SK-N-SH treated with all-trans-retinoic acid at 6 μM for 48 hours (cell line): ENCODE data around the gene PRAF2.

Experiments used
- BACH2 ChIP-seq: fragments of 250-450 bp; sonication (Bioruptor Pico); IDR thresholded peaks from 2 replicates; pipeline ENCODE4 v1.9.0; 2021; ENCODE audit warnings: mild to moderate bottlenecking, borderline replicate concordance
- ISL1 ChIP-seq: fragments of 250-450 bp; sonication (Bioruptor Pico); IDR thresholded peaks from 2 replicates; pipeline ENCODE4 v2.1.2; 2022; ENCODE audit warnings: mild to moderate bottlenecking, moderate library complexity
- PATZ1 ChIP-seq: fragments of 250-450 bp; sonication (Bioruptor Pico); IDR thresholded peaks from 2 replicates; pipeline ENCODE4 v1.8.0; 2020; ENCODE audit warnings: mild to moderate bottlenecking, moderate library complexity, borderline replicate concordance
- TCF4 ChIP-seq: fragments of 250-450 bp; sonication (Bioruptor Pico); IDR thresholded peaks from 2 replicates; pipeline ENCODE4 v1.8.0; 2021; ENCODE audit warnings: mild to moderate bottlenecking, moderate library complexity, borderline replicate concordance
- TSHZ2 ChIP-seq: fragments of 250-450 bp; sonication (Bioruptor Pico); IDR thresholded peaks from 2 replicates; pipeline ENCODE4 v1.5.0; 2020; ENCODE audit warnings: mild to moderate bottlenecking, moderate library complexity
- ZC3H10 ChIP-seq: fragments of 250-450 bp; sonication (Bioruptor Pico); IDR thresholded peaks from 2 replicates; pipeline ENCODE4 v1.5.1; 2021; ENCODE audit warnings: mild to moderate bottlenecking, moderate library complexity
- ZNF565 ChIP-seq: fragments of 450-650 bp; formaldehyde crosslinking; conservative IDR thresholded peaks from 2 replicates; pipeline ENCODE4 v1.5.0; 2020; ENCODE audit warnings: low read depth, mild to moderate bottlenecking, moderate library complexity
- ZNF70 ChIP-seq: fragments of 450-650 bp; formaldehyde crosslinking; IDR thresholded peaks from 2 replicates; pipeline ENCODE4 v1.5.0; 2020; ENCODE audit warnings: mild to moderate bottlenecking, moderate library complexity

DNA sequence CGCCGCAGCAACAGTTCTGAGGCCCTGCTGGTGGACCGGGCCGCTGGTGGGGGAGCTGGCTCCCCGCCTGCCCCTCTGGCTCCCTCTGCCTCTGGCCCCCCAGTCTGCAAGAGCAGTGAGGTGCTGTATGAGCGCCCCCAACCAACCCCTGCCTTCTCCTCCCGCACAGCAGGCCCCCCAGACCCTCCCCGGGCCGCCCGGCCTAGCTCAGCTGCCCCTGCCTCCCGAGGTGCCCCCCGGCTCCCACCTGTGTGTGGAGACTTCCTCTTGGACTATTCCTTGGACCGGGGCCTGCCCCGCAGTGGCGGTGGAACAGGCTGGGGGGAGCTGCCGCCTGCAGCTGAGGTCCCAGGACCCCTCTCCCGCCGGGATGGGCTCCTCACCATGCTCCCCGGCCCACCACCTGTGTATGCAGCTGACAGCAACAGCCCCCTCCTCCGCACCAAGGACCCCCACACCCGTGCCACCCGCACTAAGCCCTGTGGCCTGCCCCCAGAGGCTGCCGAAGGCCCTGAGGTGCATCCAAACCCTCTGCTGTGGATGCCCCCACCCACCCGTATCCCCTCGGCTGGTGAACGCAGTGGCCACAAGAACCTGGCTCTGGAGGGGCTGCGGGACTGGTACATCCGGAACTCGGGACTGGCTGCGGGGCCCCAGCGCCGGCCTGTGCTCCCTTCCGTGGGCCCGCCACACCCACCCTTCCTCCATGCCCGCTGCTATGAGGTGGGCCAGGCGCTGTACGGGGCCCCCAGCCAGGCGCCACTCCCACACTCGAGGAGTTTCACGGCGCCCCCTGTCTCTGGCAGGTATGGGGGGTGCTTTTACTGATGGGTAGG is 6.3 kb downstream of the PRAF2 start:
- TF ChIP-seq PATZ1 (CRISPR knock-in tag), result no peak
- TF ChIP-seq ZNF70, result no peak
- TF ChIP-seq BACH2 (CRISPR knock-in tag), result no peak
- TF ChIP-seq ZNF565, result no peak
- no peak for TF ChIP-seq TSHZ2 (CRISPR knock-in tag)
- TF ChIP-seq TCF4 (CRISPR knock-in tag), result no peak
- TF ChIP-seq ISL1, result no peak
- TF ChIP-seq ZC3H10 (CRISPR knock-in tag), result no peak
